Type B pancreatic cell (in vitro differentiated cells): Measurements from ENCODE around the gene GANAB. TPM values are rescaled to one million over a fixed set of nuclear protein-coding genes. Genes with fewer than 3 reads are reported as not detected.
"Not testable (repeated sequence)": the region's sequence is repeated elsewhere in the genome, so short reads cannot be mapped to it uniquely, and the experiment has no call there.

Experiments used
- DNase-seq: peaks from one replicate; pipeline ENCODE4 v3.0.0; 2021; ENCODE audit warnings: mixed read lengths; ENCODE audit not compliant: unreplicated experiment; ENCODE audit errors: extremely low spot score
- H3K27ac Mint-ChIP-seq: 2 replicates; pipeline ENCODE4 v1.8.0; 2021; ENCODE audit warnings: mild to moderate bottlenecking, mixed read lengths
- H3K27me3 Mint-ChIP-seq: 2 replicates; pipeline ENCODE4 v1.8.0; 2021; ENCODE audit warnings: mixed read lengths
- H3K36me3 Mint-ChIP-seq: 2 replicates; pipeline ENCODE4 v1.8.0; 2021; ENCODE audit warnings: mixed read lengths
- H3K4me1 Mint-ChIP-seq: one replicate; pipeline ENCODE4 v1.8.0; 2021; ENCODE audit warnings: mixed read lengths; ENCODE audit not compliant: unreplicated experiment
- H3K4me3 Mint-ChIP-seq: 2 replicates; pipeline ENCODE4 v1.8.0; 2021; ENCODE audit warnings: mild to moderate bottlenecking, mixed read lengths
- H3K9me3 Mint-ChIP-seq: 2 replicates; pipeline ENCODE4 v1.8.0; 2021; ENCODE audit warnings: mixed read lengths
- total RNA-seq: library from RNA; stranded (reverse); gene quantifications from 2 replicates; pipeline ENCODE4 v1.2.1, GENCODE V29; 2021; ENCODE audit warnings: low replicate concordance
- TF ChIP-seq, protein P1 (sequence below): fragments of 200-600 bp; sonication (generic); conservative IDR thresholded peaks from 2 replicates; pipeline ENCODE4 v1.5.0; 2021; ENCODE audit warnings: antibody characterized with exemption, mild to moderate bottlenecking

Gene GANAB
- total RNA-seq, 1 donor from 2014 or later: 372 TPM

DNA sequence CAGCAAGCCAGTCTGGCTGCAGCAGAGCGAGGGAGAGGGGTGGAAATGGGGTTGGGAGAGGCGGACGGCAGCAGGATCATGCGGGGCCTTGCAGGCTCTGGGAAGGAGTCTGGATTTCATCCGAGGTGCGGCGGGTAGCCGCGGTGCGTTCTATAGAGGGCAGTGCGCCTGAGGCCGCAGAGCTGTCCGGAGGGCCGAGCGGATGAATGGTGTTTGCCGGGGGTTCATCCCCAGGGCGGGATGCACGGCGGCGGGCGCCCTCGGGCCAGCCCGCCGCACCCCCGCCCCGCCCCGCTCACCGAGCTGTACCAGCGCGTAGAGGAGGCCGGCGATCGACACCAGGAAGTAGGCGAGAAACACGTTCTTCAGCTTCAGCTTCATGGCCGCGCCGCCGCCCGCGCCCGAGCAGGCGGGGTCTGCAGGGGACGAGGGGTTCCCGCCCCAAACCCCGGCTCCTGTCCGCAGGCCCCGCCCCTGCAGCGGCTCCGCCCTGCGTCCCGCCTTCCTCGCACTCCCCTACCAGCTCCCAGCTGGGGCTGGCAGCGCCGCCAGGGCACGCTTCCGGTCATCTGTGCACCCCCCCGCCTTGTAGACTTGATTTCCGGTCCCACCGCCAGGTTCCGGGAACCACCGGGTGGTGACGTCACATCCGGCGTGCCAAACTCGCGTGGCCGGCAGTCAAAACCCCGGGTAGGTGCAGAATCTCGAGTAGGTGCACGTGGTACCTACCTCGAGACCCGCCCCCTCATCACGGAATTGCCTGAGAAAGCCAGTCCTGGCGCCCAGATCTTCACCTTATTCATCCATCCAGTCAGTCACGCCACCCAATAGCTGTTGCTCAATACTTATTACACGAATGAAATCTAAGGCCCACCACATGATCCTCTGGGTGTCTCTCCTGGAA, 24.6 kb downstream of the GANAB start, which contains the start of gene B3GAT3:
TSS of gene B3GAT3 (minus strand) at position 420 of the 904 bp plus-strand sequence. CDS start at position 381, 39 bp downstream.
- no peaks in the 10 kb centered on the region for H3K27me3 Mint-ChIP-seq
- no peaks in the 10 kb centered on the region for H3K9me3 Mint-ChIP-seq
- peaks cover 19% of the 10 kb centered on the region for H3K4me1 Mint-ChIP-seq
- TF ChIP-seq, protein P1, sequence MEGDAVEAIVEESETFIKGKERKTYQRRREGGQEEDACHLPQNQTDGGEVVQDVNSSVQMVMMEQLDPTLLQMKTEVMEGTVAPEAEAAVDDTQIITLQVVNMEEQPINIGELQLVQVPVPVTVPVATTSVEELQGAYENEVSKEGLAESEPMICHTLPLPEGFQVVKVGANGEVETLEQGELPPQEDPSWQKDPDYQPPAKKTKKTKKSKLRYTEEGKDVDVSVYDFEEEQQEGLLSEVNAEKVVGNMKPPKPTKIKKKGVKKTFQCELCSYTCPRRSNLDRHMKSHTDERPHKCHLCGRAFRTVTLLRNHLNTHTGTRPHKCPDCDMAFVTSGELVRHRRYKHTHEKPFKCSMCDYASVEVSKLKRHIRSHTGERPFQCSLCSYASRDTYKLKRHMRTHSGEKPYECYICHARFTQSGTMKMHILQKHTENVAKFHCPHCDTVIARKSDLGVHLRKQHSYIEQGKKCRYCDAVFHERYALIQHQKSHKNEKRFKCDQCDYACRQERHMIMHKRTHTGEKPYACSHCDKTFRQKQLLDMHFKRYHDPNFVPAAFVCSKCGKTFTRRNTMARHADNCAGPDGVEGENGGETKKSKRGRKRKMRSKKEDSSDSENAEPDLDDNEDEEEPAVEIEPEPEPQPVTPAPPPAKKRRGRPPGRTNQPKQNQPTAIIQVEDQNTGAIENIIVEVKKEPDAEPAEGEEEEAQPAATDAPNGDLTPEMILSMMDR: peak; percentile 47
- peak within 1 kb of the TSS; percentile 98 for H3K4me3 Mint-ChIP-seq
- peaks cover 9% of the 10 kb centered on the region for H3K36me3 Mint-ChIP-seq
- DNase-seq: peak; percentile 98
- peak within 1 kb of the TSS; percentile 94 for H3K27ac Mint-ChIP-seq

DNA sequence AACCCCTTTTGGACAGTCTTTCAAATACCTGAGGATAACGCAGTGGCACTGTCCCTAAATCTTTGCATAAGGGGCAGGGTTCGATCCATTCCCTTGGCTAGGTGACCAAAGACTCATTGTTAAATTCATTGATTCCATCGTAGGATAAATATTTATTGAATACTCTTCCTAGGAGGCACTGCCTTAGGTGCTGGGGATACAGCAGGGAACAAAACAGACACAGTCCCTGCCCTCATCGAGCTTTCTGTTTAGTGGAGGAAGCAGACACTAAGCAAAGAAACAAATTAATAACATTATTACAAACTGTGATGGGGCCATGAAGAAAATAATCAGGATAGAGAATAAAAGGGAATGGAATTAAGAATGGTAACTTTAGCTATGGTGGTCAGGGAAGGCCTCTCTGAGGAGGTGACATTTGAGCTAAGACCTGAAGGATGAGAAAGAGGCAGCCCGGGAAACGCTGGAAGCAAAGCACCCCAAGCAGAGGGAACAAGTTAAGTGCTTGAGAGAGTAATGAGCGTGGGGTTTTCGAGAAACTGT, 25.3 kb downstream of the GANAB start:
- Mint-ChIP-seq H3K4me3 (peak overlapping the region; percentile 98), H3K36me3 (peaks cover 9% of the 10 kb centered on the region), H3K27me3 (no peaks in the 10 kb centered on the region), H3K4me1 (peaks cover 19% of the 10 kb centered on the region), H3K9me3 (no peaks in the 10 kb centered on the region), H3K27ac (peak overlapping the region; percentile 93)
- TF ChIP-seq, protein P1: no peak
- DNase-seq: no peak

DNA sequence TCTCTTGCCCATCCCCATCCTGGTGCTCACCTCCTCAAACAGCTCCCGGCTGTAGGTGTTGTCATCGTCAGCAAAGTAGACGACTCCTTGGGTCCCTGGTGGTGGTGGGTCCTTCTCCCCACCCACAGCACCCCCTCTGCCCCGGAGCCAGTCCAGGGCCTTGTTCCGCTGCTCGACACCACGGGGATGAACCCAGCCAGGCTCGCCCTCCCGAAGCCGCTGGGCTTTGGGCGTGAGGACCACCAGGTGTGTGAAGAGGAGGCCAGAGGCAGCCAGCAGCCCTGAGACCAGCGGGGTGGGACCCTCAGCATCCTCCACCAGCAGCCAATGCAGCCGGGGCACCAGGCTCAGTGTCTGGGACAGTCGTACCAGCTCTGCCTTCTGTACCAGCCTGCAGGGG, 29.5 kb downstream of the GANAB start:
- not testable (repeated sequence) for H3K9me3 Mint-ChIP-seq, H3K36me3 Mint-ChIP-seq

DNA sequence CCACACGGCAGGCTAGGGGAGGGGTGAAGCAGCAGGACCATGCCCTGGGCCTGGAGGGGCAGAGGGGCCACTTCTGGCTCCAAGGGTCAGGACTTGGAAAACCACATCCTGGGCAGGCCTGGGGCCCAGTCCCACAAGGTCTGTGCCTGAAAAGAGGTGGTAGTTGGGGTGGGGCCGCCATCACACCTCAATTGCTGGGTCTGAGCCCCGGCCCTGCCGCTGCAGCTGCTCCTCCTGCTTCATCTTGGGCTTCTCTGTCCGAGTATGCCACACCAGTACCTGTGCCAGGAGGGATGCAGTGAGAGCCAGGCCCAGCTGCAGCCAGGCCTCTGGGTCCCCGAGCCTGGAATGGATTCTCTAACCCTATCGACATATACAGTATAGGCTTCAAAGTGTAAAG, 30.9 kb downstream of the GANAB start:
- TF ChIP-seq, protein P1: no peak
- no peak overlapping the region for H3K27ac Mint-ChIP-seq

More for the DNA sequence above, 29.5 kb downstream of the GANAB start:
- DNase-seq, H3K27ac Mint-ChIP-seq, H3K27me3 Mint-ChIP-seq, H3K4me3 Mint-ChIP-seq: not testable (repeated sequence)
- peaks cover 16% of the 10 kb centered on the region for H3K4me1 Mint-ChIP-seq

DNA sequence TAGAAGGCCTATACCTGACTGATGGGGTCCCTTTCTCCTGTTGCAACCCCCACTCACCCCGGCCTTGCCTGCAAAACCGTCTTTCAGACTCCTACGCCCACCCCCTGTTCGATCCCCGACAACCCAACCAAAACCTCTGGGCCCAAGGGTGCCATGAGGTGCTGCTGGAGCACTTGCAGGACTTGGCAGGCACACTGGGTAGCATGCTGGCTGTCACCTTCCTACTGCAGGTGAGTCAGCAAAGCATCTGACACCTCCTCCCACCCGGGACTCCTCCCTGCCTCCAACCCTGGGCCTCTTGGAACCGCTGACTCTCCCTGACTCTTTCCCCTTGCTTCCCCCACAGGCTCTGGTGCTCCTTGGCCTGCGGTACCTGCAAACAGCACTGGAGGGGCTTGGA, 32.1 kb downstream of the GANAB start:
- Mint-ChIP-seq H3K9me3 (no peaks in the 10 kb centered on the region), H3K36me3 (peaks cover 8% of the 10 kb centered on the region), H3K4me3 (peak overlapping the region; percentile 84), H3K4me1 (peaks cover 17% of the 10 kb centered on the region), H3K27me3 (no peaks in the 10 kb centered on the region), H3K27ac (peak overlapping the region; percentile 90)
- TF ChIP-seq, protein P1: no peak
- DNase-seq: no peak

More for the DNA sequence above, 30.9 kb downstream of the GANAB start:
- Mint-ChIP-seq H3K9me3 (no peaks in the 10 kb centered on the region), H3K4me3 (no peak overlapping the region), H3K36me3 (peaks cover 8% of the 10 kb centered on the region), H3K27me3 (no peaks in the 10 kb centered on the region), H3K4me1 (peaks cover 14% of the 10 kb centered on the region)
- no peak for DNase-seq

DNA sequence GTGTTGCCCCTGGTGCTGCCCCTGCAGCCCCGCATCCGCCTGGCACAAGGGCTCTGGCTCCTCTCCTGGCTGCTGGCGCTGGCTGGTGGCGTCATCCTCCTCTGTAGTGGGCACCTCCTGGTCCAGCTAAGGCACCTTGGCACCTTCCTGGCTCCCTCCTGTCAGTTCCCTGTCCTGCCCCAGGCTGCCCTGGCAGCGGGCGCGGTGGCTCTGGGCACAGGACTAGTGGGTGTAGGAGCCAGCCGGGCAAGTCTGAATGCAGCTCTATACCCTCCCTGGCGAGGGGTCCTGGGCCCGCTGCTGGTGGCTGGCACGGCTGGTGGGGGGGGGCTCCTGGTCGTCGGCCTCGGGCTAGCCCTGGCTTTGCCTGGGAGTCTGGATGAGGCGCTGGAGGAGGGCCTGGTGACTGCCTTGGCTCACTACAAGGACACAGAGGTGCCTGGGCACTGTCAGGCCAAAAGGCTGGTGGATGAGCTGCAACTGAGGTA, 33.1 kb downstream of the GANAB start:
- peaks cover 4% of the 10 kb centered on the region for H3K36me3 Mint-ChIP-seq
- peak overlapping the region; percentile 84 for H3K4me3 Mint-ChIP-seq
- H3K9me3 Mint-ChIP-seq: no peaks in the 10 kb centered on the region
- no peak for DNase-seq
- H3K4me1 Mint-ChIP-seq: peaks cover 13% of the 10 kb centered on the region
- H3K27me3 Mint-ChIP-seq: no peaks in the 10 kb centered on the region
- TF ChIP-seq, protein P1: no peak
- peak overlapping the region; percentile 90 for H3K27ac Mint-ChIP-seq
